Activated CD8-positive, alpha-beta T cell treated with anti-CD3 and anti-CD28 coated beads, Interleukin-2, amount 10 ng/mL, durations not matched to agents 7 days and 5 days (primary cell): Measurements from ENCODE around the gene DIPK1C. TPM values are rescaled to one million over a fixed set of nuclear protein-coding genes. Genes with fewer than 3 reads are reported as not detected.

ENCODE experiments used
- ATAC-seq: fragments of 150-1000 bp; cut with Tn5 transposase; one replicate; pipeline ENCODE4 v1.10.0; 2021; ENCODE audit warnings: moderate library complexity
- CTCF ChIA-PET: fragments of 350-600 bp; sonication (Branson Sonifier 250); formaldehyde crosslinking; loops from one replicate; lab custom pipeline; 2021; ENCODE audit warnings: antibody characterized with exemption; lab: Charles Lee
- POLR2A ChIA-PET: fragments of 350-600 bp; sonication (Branson Sonifier 250); formaldehyde crosslinking; loops from one replicate; lab custom pipeline; 2021; ENCODE audit warnings: antibody characterized with exemption; lab: Charles Lee
- DNase-seq: peaks from one replicate; pipeline ENCODE4 v3.0.0-alpha.2; 2020
- H3K27ac Mint-ChIP-seq: one replicate; pipeline ENCODE4 v1.8.0; 2021; ENCODE audit warnings: mild to moderate bottlenecking, mixed read lengths
- H3K27me3 Mint-ChIP-seq: one replicate; pipeline ENCODE4 v1.8.0; 2021; ENCODE audit warnings: low read depth, mixed read lengths
- H3K36me3 Mint-ChIP-seq: one replicate; pipeline ENCODE4 v1.8.0; 2021; ENCODE audit warnings: low read depth, mixed read lengths
- H3K4me1 Mint-ChIP-seq: one replicate; pipeline ENCODE4 v1.8.0; 2021; ENCODE audit warnings: low read depth, mixed read lengths
- H3K4me3 Mint-ChIP-seq: one replicate; pipeline ENCODE4 v1.8.0; 2021; ENCODE audit warnings: mild to moderate bottlenecking, mixed read lengths
- H3K9me3 Mint-ChIP-seq: one replicate; pipeline ENCODE4 v1.8.0; 2022; ENCODE audit warnings: mixed read lengths; ENCODE audit not compliant: insufficient read depth
- total RNA-seq, 2 experiments: library from RNA; stranded (reverse); gene quantifications; one replicate each; pipeline ENCODE4 v1.2.3, GENCODE V29; 2021

DIPK1C gene
- total RNA-seq, 2 experiments from 2014 or later: not detected

- no peak overlapping the region for H3K4me3 Mint-ChIP-seq
- H3K4me1 Mint-ChIP-seq: peaks cover 11% of the 10 kb centered on the region
- DNase-seq (no peak), ATAC-seq (no peak)
- CTCF ChIA-PET: no interaction called here
- H3K9me3 Mint-ChIP-seq: no peaks in the 10 kb centered on the region
- POLR2A ChIA-PET: no interaction called here
- H3K27ac Mint-ChIP-seq: no peak overlapping the region
- H3K27me3 Mint-ChIP-seq: peaks cover 10% of the 10 kb centered on the region
- no peaks in the 10 kb centered on the region for H3K36me3 Mint-ChIP-seq
Measured at GRCh38 chr18:74413836-74414235, 43.3 kb downstream of the DIPK1C start.

- Mint-ChIP-seq H3K27me3 (peaks cover 6% of the 10 kb centered on the region), H3K9me3 (no peaks in the 10 kb centered on the region), H3K27ac (no peak overlapping the region), H3K4me1 (peaks cover 24% of the 10 kb centered on the region), H3K4me3 (no peak overlapping the region), H3K36me3 (peaks cover 2% of the 10 kb centered on the region)
- ChIA-PET POLR2A (no interaction called here), CTCF (no interaction called here)
- ATAC-seq (no peak), DNase-seq (no peak)
Measured at GRCh38 chr18:74412116-74412880, 44.8 kb downstream of the DIPK1C start.

DNA sequence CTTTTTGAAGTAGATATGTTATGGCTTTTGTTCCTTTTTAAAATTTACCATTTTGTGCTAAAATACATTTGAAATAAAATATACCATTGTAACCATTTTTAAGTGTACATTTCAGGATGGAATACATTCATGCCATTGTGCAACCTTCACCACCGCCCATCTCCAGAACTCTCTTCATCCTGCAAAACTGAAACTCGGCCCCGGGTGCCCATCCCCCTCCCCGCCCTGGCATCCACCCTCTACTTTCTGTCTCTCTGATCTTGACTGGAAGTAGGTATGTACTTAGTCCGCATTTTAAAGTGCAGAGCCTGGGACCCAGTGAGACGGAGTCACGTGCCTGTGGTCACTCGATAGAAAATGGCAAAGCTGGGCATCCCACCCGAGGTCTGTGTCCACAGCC lies 45.6 kb downstream of the DIPK1C start:
- Mint-ChIP-seq H3K9me3 (no peaks in the 10 kb centered on the region), H3K27me3 (no peaks in the 10 kb centered on the region), H3K4me3 (no peak overlapping the region), H3K27ac (no peak overlapping the region), H3K36me3 (peaks cover 2% of the 10 kb centered on the region), H3K4me1 (peaks cover 26% of the 10 kb centered on the region)
- ChIA-PET CTCF (no interaction called here), POLR2A (no interaction called here)
- no peak for DNase-seq
- ATAC-seq: no peak

GRCh38 chr18:74410441-74410992 lies 46.6 kb downstream of the DIPK1C start:
- Mint-ChIP-seq H3K4me3 (no peak overlapping the region), H3K9me3 (no peaks in the 10 kb centered on the region), H3K4me1 (peaks cover 26% of the 10 kb centered on the region), H3K27ac (no peak overlapping the region), H3K36me3 (peaks cover 2% of the 10 kb centered on the region), H3K27me3 (no peaks in the 10 kb centered on the region)
- ChIA-PET POLR2A (no interaction called here), CTCF (no interaction called here)
- no peak for ATAC-seq
- DNase-seq: no peak

DNA sequence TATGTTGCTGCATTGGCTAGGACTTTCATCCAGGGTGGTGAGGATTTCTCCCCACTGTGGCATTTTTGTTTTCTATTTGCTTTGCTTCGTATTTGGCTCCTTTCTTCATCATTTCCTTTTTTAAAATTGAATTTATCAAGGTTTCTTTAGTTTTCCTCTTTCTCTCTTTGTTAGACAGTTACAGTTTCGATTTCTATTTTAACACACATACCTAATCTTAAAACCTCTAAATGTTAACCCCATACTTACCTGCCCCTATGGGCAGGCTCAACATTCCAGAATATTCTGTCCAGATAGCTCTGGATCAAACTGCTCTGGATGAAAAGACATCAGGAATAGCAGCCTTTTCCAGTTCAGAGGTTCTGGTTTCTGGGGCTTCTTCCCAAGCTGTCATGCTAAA lies 49.2 kb downstream of the DIPK1C start:
- POLR2A ChIA-PET: no interaction called here
- CTCF ChIA-PET: interaction anchor here (0.8 to 2.1 kb wide), 4 partner anchors 30 to 98 kb away, joined by 3 to 7 read pairs (median 5); no protein-coding TSS in a partner anchor
- peaks cover 26% of the 10 kb centered on the region for H3K4me1 Mint-ChIP-seq

GRCh38 chr18:74402806-74403433 lies 54.2 kb downstream of the DIPK1C start:
- Mint-ChIP-seq H3K4me3 (no peak overlapping the region), H3K4me1 (peaks cover 35% of the 10 kb centered on the region), H3K9me3 (no peaks in the 10 kb centered on the region), H3K36me3 (peaks cover 2% of the 10 kb centered on the region), H3K27ac (no peak overlapping the region), H3K27me3 (no peaks in the 10 kb centered on the region)
- POLR2A ChIA-PET: no interaction called here
- no peak for DNase-seq
- CTCF ChIA-PET: no interaction called here
- ATAC-seq: no peak

More for the DNA sequence above, 49.2 kb downstream of the DIPK1C start:
- Mint-ChIP-seq H3K27me3 (no peaks in the 10 kb centered on the region), H3K27ac (peak overlapping the region; percentile 91), H3K4me3 (peak overlapping the region; percentile 69), H3K9me3 (no peaks in the 10 kb centered on the region), H3K36me3 (peaks cover 2% of the 10 kb centered on the region)
- DNase-seq (no peak), ATAC-seq (no peak)

- Mint-ChIP-seq H3K27me3 (peaks cover 2% of the 10 kb centered on the region), H3K36me3 (no peaks in the 10 kb centered on the region), H3K9me3 (no peaks in the 10 kb centered on the region), H3K27ac (no peak overlapping the region), H3K4me3 (no peak overlapping the region), H3K4me1 (peaks cover 27% of the 10 kb centered on the region)
- POLR2A ChIA-PET: no interaction called here
- ATAC-seq (no peak), DNase-seq (no peak)
- CTCF ChIA-PET: no interaction called here
Measured at GRCh38 chr18:74400813-74401212, 56.3 kb downstream of the DIPK1C start.

DNA sequence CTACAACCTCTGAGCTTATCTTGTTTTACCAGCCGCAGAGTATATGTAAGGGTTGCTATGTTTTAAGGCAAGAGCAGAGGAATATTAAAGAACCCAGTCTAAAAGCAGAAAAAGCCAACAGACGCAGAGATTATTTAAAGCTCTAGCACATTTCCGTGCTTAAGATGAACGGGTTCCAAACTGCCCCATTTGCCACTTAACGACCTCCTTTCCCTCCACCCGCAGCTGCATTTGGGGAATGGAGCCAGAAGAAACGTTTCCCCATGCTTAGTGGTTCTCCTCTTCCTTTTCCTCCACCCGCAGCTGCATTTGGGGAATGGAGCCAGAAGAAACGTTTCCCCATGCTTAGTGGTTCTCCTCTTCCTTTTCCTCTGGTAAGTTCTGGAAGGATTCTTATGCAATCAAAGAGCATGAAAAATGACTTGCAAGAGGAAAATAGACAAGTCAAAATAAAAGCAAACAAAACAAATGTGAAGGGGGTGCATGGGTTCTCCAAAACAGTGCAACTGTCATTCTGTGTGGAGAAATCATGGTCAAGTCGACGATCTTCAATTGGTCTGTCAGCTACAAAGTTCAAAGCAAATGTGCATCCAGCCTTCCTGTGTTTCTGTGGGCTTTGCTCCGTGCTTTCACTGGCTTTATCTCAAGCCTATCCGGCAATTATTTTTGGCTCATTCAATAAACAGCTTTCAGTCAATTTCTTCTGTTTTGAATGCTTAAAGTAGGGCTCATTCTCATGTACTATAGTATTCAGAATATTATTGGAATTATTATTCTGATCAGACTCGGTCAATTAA lies 57.8 kb downstream of the DIPK1C start:
- Mint-ChIP-seq H3K4me3 (no peak overlapping the region), H3K4me1 (peaks cover 27% of the 10 kb centered on the region), H3K27me3 (peaks cover 12% of the 10 kb centered on the region), H3K27ac (no peak overlapping the region), H3K9me3 (no peaks in the 10 kb centered on the region), H3K36me3 (no peaks in the 10 kb centered on the region)
- DNase-seq (no peak), ATAC-seq (no peak)
- ChIA-PET POLR2A (no interaction called here), CTCF (interaction anchor here (1.7 kb wide), 1 partner anchor 46 kb away, joined by 8 read pairs; no protein-coding TSS in a partner anchor)

- Mint-ChIP-seq H3K27ac (no peak overlapping the region), H3K27me3 (peaks cover 21% of the 10 kb centered on the region), H3K4me1 (peaks cover 27% of the 10 kb centered on the region), H3K36me3 (no peaks in the 10 kb centered on the region), H3K4me3 (no peak overlapping the region), H3K9me3 (no peaks in the 10 kb centered on the region)
- ATAC-seq: no peak
- DNase-seq: no peak
- POLR2A ChIA-PET: no interaction called here
- CTCF ChIA-PET: no interaction called here
Measured at GRCh38 chr18:74397572-74397971, 59.5 kb downstream of the DIPK1C start.

DNA sequence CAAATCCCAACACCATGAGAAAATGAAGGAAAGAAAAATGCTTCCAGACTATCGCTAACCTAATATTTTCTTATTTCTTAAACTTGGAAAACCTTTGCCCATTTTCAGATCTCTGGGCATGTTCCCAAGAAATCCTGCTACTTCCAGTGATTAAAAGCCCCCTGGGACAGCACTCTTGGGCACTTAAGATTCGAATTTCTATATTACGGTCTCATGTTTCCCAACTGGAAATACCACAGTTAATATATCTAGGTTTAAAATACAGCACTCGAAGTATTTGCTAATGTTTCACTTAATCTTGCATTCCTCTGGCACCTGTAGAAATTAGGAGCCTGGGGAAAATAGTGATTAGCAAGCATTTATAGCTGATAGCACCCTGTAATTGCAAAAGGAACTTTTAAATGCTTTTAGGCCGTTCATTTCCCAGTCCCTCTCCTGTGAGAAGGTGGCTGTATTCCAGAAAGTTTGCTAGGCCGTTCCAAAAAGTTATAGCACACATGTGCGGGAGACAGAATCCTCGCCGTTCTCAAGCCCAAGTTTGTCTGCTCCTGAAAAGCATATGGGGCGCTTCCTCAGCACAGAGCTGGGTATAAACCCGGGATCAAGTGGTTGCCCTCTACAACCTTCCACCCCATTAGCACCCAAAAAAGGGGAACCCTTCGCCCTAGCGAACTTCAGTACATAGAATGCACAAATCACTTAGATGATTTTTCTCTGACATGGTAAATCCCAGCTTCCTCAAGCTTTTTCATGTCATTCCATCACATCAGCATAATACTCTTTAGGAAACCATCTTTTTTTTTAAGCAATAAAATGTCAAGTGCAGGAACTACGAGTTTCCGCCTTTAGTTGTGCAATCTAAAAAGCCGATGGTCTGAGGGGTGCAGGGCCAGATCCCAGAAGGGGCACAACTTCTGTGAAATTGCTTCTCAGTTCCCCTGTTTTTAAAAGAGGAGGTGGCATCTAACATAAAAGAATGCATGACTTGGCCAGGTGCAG lies 60.6 kb downstream of the DIPK1C start:
- H3K9me3 Mint-ChIP-seq: no peaks in the 10 kb centered on the region
- DNase-seq (no peak), ATAC-seq (no peak)
- peaks cover 27% of the 10 kb centered on the region for H3K4me1 Mint-ChIP-seq
- no peak overlapping the region for H3K27ac Mint-ChIP-seq
- ChIA-PET POLR2A (no interaction called here), CTCF (no interaction called here)
- no peaks in the 10 kb centered on the region for H3K36me3 Mint-ChIP-seq
- peaks cover 22% of the 10 kb centered on the region for H3K27me3 Mint-ChIP-seq
- H3K4me3 Mint-ChIP-seq: no peak overlapping the region

GRCh38 chr18:74395648-74396154 lies 61.4 kb downstream of the DIPK1C start:
- H3K27me3 Mint-ChIP-seq: peaks cover 22% of the 10 kb centered on the region
- H3K4me1 Mint-ChIP-seq: peaks cover 25% of the 10 kb centered on the region
- ChIA-PET POLR2A (no interaction called here), CTCF (no interaction called here)
- H3K27ac Mint-ChIP-seq: no peak overlapping the region
- DNase-seq (no peak), ATAC-seq (no peak)
- no peak overlapping the region for H3K4me3 Mint-ChIP-seq
- no peaks in the 10 kb centered on the region for H3K9me3 Mint-ChIP-seq
- H3K36me3 Mint-ChIP-seq: no peaks in the 10 kb centered on the region
